ENCODE data around the gene SLX1A. TPM values are rescaled to one million over a fixed set of nuclear protein-coding genes. Genes with fewer than 3 reads are reported as not detected.
"Not testable (repeated sequence)": the region's sequence is repeated elsewhere in the genome, so short reads cannot be mapped to it uniquely, and the experiment has no call there.

SLX1A gene
- total RNA-seq = 10 to 100 TPM; 34.1 to 69.0 TPM

GRCh38 chr16:30193615-30194014, at the start of gene SLX1A, which contains the start of gene BOLA2B:
Gene SLX1A (plus strand): TSS chr16:30193875. CDS start chr16:30194085, 210 bp downstream.
Gene BOLA2B (minus strand): TSS chr16:30193666. CDS start chr16:30193595, 71 bp downstream.
- peak; percentile 91 for ATAC-seq (replicated peaks)
- not testable (repeated sequence) for H3K4me1 Mint-ChIP-seq; H3K4me3 Mint-ChIP-seq; H3K9me3 Mint-ChIP-seq; H3K27me3 Mint-ChIP-seq; H3K27ac Mint-ChIP-seq; H3K36me3 Mint-ChIP-seq (ENCODE audit: low read depth)

DNA sequence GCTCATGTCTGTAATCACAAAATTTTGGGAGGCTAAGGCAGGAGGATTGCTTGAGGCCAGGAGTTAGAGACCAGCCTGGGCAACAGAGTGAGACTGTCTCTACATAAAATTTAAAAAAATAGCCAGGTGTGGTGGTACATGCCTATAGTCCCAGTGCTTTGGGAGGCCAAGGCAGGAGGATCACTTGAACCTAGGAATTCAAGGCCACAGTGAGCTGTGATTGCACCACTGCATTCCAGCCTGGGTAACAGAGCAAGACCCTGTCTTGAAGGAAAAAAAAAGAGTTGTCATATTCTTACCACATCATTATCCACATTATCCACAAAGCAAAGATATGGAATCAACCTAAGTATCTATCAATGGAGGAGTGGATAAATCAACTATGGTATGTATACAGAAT, 49.7 kb upstream of the SLX1A start:
- H3K27me3 Mint-ChIP-seq = no peaks in the 10 kb centered on the region

DNA sequence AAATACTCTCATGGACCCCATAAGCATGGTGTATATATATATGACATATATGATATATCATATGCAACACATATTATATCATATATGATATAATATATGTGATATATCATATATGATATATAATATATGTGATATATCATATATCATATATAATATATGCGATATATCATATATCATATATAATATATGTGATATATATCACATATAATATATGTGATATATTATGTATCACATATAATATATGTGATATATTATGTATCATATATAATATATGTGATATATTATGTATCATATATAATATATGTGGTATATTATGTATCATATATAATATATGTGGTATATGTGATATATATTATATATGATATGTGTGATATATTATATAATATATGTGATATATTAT, 48.8 kb upstream of the SLX1A start:
- H3K4me3 Mint-ChIP-seq = no peak overlapping the region

More for the DNA sequence above, 49.7 kb upstream of the SLX1A start:
- H3K9me3 Mint-ChIP-seq = no peaks in the 10 kb centered on the region
- H3K4me1 Mint-ChIP-seq = peaks cover 10% of the 10 kb centered on the region
- H3K4me3 Mint-ChIP-seq = no peak overlapping the region
- ATAC-seq (replicated peaks) = no peak
- H3K27ac Mint-ChIP-seq = no peak overlapping the region
- H3K36me3 Mint-ChIP-seq (ENCODE audit: low read depth) = no peaks in the 10 kb centered on the region

GRCh38 chr16:30145657-30146056, 48.0 kb upstream of the SLX1A start:
- peaks cover 5% of the 10 kb centered on the region for H3K9me3 Mint-ChIP-seq
- no peak overlapping the region for H3K4me3 Mint-ChIP-seq
- H3K4me1 Mint-ChIP-seq = peaks cover 6% of the 10 kb centered on the region
- H3K27ac Mint-ChIP-seq = no peak overlapping the region
- no peaks in the 10 kb centered on the region for H3K27me3 Mint-ChIP-seq
- ATAC-seq (replicated peaks) = no peak
- no peaks in the 10 kb centered on the region for H3K36me3 Mint-ChIP-seq (ENCODE audit: low read depth)

More for the DNA sequence above, 48.8 kb upstream of the SLX1A start:
- Mint-ChIP-seq H3K4me1 (peaks cover 7% of the 10 kb centered on the region), H3K27ac (no peak overlapping the region), H3K36me3 (ENCODE audit: low read depth) (no peaks in the 10 kb centered on the region), H3K9me3 (peaks cover 5% of the 10 kb centered on the region), H3K27me3 (no peaks in the 10 kb centered on the region)
- no peak for ATAC-seq (replicated peaks)

GRCh38 chr16:30147843-30148510, 45.7 kb upstream of the SLX1A start:
- Mint-ChIP-seq H3K9me3 (peaks cover 5% of the 10 kb centered on the region), H3K36me3 (ENCODE audit: low read depth) (no peaks in the 10 kb centered on the region), H3K4me3 (no peak overlapping the region), H3K27me3 (no peaks in the 10 kb centered on the region), H3K27ac (no peak overlapping the region), H3K4me1 (peaks cover 6% of the 10 kb centered on the region)
- no peak for ATAC-seq (replicated peaks)

DNA sequence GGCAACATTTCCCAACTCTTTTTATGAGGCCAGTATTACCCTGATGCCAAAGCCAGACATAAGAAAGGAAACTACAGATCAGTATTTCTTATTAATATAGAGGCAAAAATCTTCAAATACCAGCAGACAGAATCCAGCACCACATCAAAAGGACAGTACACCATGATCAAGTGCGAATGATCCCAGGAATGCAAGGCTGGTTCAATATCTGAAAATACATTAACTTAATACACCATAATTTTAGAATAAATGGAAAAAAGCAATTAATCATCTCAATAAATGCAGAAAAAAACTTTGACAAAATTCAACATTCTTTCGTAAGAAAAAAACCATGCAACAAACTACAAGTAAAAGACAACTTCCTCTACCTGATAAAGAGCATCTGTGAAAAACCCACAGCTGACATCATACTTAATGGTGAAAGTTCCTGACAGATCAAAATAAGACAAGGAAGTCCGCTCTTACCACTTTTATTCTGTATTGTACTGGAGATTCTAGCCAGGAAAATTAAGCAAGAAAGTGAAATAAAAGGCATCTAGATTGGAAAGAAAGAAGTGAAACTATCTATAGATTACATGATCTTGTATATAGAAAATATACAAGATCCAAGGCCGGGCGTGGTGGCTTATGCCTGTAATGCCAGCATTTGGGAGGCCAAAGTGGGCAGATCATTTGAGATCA, 44.3 kb upstream of the SLX1A start:
- Mint-ChIP-seq H3K27ac (no peak overlapping the region), H3K9me3 (peaks cover 5% of the 10 kb centered on the region), H3K4me3 (no peak overlapping the region), H3K27me3 (no peaks in the 10 kb centered on the region), H3K4me1 (no peaks in the 10 kb centered on the region), H3K36me3 (ENCODE audit: low read depth) (no peaks in the 10 kb centered on the region)
- ATAC-seq (replicated peaks) = no peak

DNA sequence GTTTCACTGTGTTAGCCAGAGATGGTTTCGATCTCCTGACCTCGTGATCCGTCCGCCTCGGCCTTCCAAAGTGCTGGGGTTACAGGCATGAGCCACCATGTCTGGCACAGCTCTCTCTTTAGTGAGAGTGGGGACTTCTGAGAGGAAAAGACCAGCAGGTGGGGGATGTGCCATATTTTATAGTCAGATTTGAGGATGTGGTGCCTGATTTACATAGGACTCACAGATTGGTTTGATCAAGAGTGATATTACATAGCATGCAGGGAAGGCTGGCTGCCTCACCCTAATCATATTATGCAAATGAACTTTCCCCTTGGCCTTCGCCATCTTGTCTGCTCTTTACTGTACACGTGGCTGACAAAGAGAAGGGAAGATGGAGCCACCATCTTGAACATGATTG, 42.6 kb upstream of the SLX1A start:
- peaks cover 5% of the 10 kb centered on the region for H3K9me3 Mint-ChIP-seq
- no peaks in the 10 kb centered on the region for H3K36me3 Mint-ChIP-seq (ENCODE audit: low read depth)
- no peaks in the 10 kb centered on the region for H3K4me1 Mint-ChIP-seq
- ATAC-seq (replicated peaks) = no peak
- no peak overlapping the region for H3K27ac Mint-ChIP-seq
- H3K4me3 Mint-ChIP-seq = no peak overlapping the region
- H3K27me3 Mint-ChIP-seq = no peaks in the 10 kb centered on the region

- Mint-ChIP-seq H3K27ac (no peak overlapping the region), H3K4me1 (no peaks in the 10 kb centered on the region), H3K27me3 (no peaks in the 10 kb centered on the region), H3K9me3 (peaks cover 5% of the 10 kb centered on the region), H3K4me3 (no peak overlapping the region), H3K36me3 (ENCODE audit: low read depth) (no peaks in the 10 kb centered on the region)
- no peak for ATAC-seq (replicated peaks)
Observed at GRCh38 chr16:30152517-30152916, 41.2 kb upstream of the SLX1A start.

DNA sequence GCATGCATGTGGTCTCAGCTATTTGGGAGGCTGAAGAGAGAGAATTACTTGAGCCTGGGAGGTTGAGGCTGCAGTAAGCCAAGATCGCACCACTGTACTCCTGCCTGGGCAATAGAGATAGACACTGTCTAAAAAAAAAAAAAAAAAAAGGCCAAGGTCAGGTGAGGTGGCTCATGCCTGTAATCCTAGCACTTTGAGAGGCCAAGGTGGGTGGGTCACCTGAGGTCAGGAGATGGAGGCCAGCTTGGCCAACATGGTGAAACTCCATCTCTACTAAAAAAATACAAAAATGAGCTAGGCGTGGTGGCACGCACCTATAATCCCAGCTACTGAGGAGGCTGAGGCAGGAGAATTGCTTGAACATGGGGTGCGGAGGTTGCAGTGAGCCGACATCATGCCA, 38.5 kb upstream of the SLX1A start:
- no peak overlapping the region for H3K27ac Mint-ChIP-seq
- no peaks in the 10 kb centered on the region for H3K4me1 Mint-ChIP-seq
- no peak overlapping the region for H3K4me3 Mint-ChIP-seq
- no peak for ATAC-seq (replicated peaks)
- no peaks in the 10 kb centered on the region for H3K27me3 Mint-ChIP-seq
- H3K36me3 Mint-ChIP-seq (ENCODE audit: low read depth) = no peaks in the 10 kb centered on the region
- H3K9me3 Mint-ChIP-seq = no peaks in the 10 kb centered on the region

GRCh38 chr16:30157214-30157613, 36.5 kb upstream of the SLX1A start:
- no peak for ATAC-seq (replicated peaks)
- Mint-ChIP-seq H3K9me3 (no peaks in the 10 kb centered on the region), H3K36me3 (ENCODE audit: low read depth) (no peaks in the 10 kb centered on the region), H3K4me1 (no peaks in the 10 kb centered on the region), H3K4me3 (no peak overlapping the region), H3K27me3 (no peaks in the 10 kb centered on the region), H3K27ac (no peak overlapping the region)

GRCh38 chr16:30163538-30163937, 30.1 kb upstream of the SLX1A start:
- H3K27ac Mint-ChIP-seq = no peak overlapping the region
- H3K36me3 Mint-ChIP-seq (ENCODE audit: low read depth) = no peaks in the 10 kb centered on the region
- no peaks in the 10 kb centered on the region for H3K9me3 Mint-ChIP-seq
- no peaks in the 10 kb centered on the region for H3K27me3 Mint-ChIP-seq
- no peak for ATAC-seq (replicated peaks)
- peaks cover 26% of the 10 kb centered on the region for H3K4me1 Mint-ChIP-seq
- no peak overlapping the region for H3K4me3 Mint-ChIP-seq

DNA sequence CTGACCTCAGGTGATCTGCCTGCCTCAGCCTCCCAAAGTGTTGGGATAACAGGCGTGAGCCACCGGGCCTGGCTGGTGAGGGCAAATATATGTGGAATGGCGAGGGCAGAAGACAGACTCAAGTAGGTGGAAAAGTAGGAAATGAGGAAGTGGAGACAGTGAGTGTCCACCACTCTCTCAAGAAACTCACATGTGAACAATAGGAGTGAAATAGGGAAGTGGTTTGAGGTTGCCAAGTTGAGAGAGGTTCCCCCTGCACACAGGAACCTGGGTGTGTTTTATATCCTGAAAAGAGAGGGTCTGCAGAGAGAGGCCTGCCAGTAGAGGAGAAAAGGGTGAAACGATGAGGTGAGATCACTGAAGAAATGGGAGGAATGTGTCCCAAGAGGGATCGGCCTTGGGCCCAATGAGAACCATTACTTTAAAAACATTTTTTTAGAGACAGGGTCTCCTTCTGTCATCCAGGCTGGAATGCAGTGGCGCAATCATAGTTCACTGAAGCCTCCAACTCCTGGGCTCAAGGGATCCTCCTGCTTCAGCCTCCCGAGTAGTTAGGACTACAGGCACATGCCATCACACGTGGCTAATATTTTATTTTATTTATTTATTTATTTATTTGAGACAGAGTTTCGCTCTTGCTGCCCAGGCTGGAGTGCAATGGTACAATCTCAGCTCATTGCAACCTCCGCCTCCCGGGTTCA, 27.3 kb upstream of the SLX1A start:
- peak; percentile 62 for ATAC-seq (replicated peaks)
- H3K9me3 Mint-ChIP-seq = no peaks in the 10 kb centered on the region
- peaks cover 26% of the 10 kb centered on the region for H3K4me1 Mint-ChIP-seq
- no peaks in the 10 kb centered on the region for H3K36me3 Mint-ChIP-seq (ENCODE audit: low read depth)
- no peak overlapping the region for H3K4me3 Mint-ChIP-seq
- no peak overlapping the region for H3K27ac Mint-ChIP-seq
- H3K27me3 Mint-ChIP-seq = no peaks in the 10 kb centered on the region

GRCh38 chr16:30168746-30169145, 24.9 kb upstream of the SLX1A start:
- ATAC-seq (replicated peaks); H3K9me3 Mint-ChIP-seq; H3K4me3 Mint-ChIP-seq; H3K27ac Mint-ChIP-seq; H3K27me3 Mint-ChIP-seq; H3K36me3 Mint-ChIP-seq (ENCODE audit: low read depth): not testable (repeated sequence)
- H3K4me1 Mint-ChIP-seq = peaks cover 26% of the 10 kb centered on the region

DNA sequence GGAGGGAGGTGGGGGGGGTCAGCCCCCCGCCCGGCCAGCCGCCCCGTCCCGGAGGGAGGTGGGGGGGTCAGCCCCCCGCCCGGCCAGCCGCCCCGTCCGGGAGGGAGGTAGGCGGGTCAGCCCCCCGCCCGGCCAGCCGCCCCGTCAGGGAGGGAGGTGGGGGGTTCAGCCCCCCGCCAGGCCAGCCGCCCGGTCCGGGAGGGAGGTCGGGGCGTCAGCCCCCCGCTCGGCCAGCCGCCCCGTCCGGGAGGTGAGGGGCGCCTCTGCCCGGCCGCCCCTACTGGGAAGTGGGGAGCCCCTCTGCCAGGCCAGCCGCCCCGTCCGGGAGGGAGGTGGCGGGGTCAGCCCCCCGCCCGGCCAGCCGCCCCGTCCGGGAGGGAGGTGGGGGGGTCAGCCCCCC, 24.3 kb upstream of the SLX1A start:
- H3K9me3 Mint-ChIP-seq; H3K27ac Mint-ChIP-seq; ATAC-seq (replicated peaks); H3K36me3 Mint-ChIP-seq (ENCODE audit: low read depth); H3K4me3 Mint-ChIP-seq; H3K27me3 Mint-ChIP-seq: not testable (repeated sequence)
- peaks cover 25% of the 10 kb centered on the region for H3K4me1 Mint-ChIP-seq

GRCh38 chr16:30170145-30170544, 23.5 kb upstream of the SLX1A start:
- not testable (repeated sequence) for H3K9me3 Mint-ChIP-seq; H3K36me3 Mint-ChIP-seq (ENCODE audit: low read depth); H3K27me3 Mint-ChIP-seq; H3K4me3 Mint-ChIP-seq; H3K27ac Mint-ChIP-seq; ATAC-seq (replicated peaks)
- peaks cover 17% of the 10 kb centered on the region for H3K4me1 Mint-ChIP-seq
